ENCODE results near the gene ADISSP. TPM values are rescaled to one million over a fixed set of nuclear protein-coding genes. Genes with fewer than 3 reads are reported as not detected.
A peak's percentile ranks its signal among the peaks of the same experiment; 100 is the strongest.

ADISSP gene
- total RNA-seq, 1 donor from 2014 or later, result 15.0 TPM

GRCh38 chr20:3784216-3784853 lies 16.8 kb upstream of the ADISSP start:
- no peak for FAIRE-seq
- Histone ChIP-seq H3K36me3 (ENCODE audit: control insufficient read depth, insufficient read depth, low read length) (peaks cover 5% of the 10 kb centered on the region), H3K4me3 (ENCODE audit: low read depth, low read length) (no peak overlapping the region), H3K27me3 (ENCODE audit: control insufficient read depth, insufficient read depth, low read length) (no peaks in the 10 kb centered on the region)
- DNase-seq (ENCODE audit: low read depth), result no peak
- no peak for TF ChIP-seq CTCF (IDR thresholded peaks at IDR 0.05; ENCODE audit: insufficient read depth, low read length, severe bottlenecking)

- DNase-seq (ENCODE audit: low read depth), result no peak
- H3K4me3 ChIP-seq (ENCODE audit: low read depth, low read length), result no peak overlapping the region
- peak; percentile 82 for FAIRE-seq
- no peak for TF ChIP-seq CTCF (IDR thresholded peaks at IDR 0.05; ENCODE audit: insufficient read depth, low read length, severe bottlenecking)
- peaks cover 5% of the 10 kb centered on the region for H3K36me3 ChIP-seq (ENCODE audit: control insufficient read depth, insufficient read depth, low read length)
- peaks cover 2% of the 10 kb centered on the region for H3K27me3 ChIP-seq (ENCODE audit: control insufficient read depth, insufficient read depth, low read length)
These were observed 16.1 kb upstream of the ADISSP start for GRCh38 chr20:3783511-3784195.

- TF ChIP-seq CTCF (IDR thresholded peaks at IDR 0.05; ENCODE audit: insufficient read depth, low read length, severe bottlenecking), result no peak
- Histone ChIP-seq H3K4me3 (ENCODE audit: low read depth, low read length) (no peak overlapping the region), H3K27me3 (ENCODE audit: control insufficient read depth, insufficient read depth, low read length) (peaks cover 3% of the 10 kb centered on the region), H3K36me3 (ENCODE audit: control insufficient read depth, insufficient read depth, low read length) (peaks cover 5% of the 10 kb centered on the region)
- DNase-seq (ENCODE audit: low read depth) (no peak), FAIRE-seq (no peak)
These were observed 15.5 kb upstream of the ADISSP start for GRCh38 chr20:3783068-3783489.

GRCh38 chr20:3782597-3782996 lies 15.0 kb upstream of the ADISSP start:
- TF ChIP-seq CTCF (IDR thresholded peaks at IDR 0.05; ENCODE audit: insufficient read depth, low read length, severe bottlenecking), result no peak
- FAIRE-seq (no peak), DNase-seq (ENCODE audit: low read depth) (no peak)

GRCh38 chr20:3781153-3781910 lies 13.8 kb upstream of the ADISSP start, which contains the start of gene SPEF1:
SPEF1 (minus strand) TSS chr20:3781448; CDS start chr20:3781287, 161 bp downstream.
- FAIRE-seq (peak; percentile 93), DNase-seq (ENCODE audit: low read depth) (peak; percentile 92)
- peak; percentile 50 for TF ChIP-seq CTCF (IDR thresholded peaks at IDR 0.05; ENCODE audit: insufficient read depth, low read length, severe bottlenecking)
- H3K27me3 ChIP-seq (ENCODE audit: control insufficient read depth, insufficient read depth, low read length), result peaks cover 3% of the 10 kb centered on the region
- H3K36me3 ChIP-seq (ENCODE audit: control insufficient read depth, insufficient read depth, low read length), result peaks cover 5% of the 10 kb centered on the region
- H3K4me3 ChIP-seq (ENCODE audit: low read depth, low read length), result peak within 1 kb of the TSS; percentile 25

More at GRCh38 chr20:3782597-3782996, 15.0 kb upstream of the ADISSP start:
- H3K4me3 ChIP-seq (ENCODE audit: low read depth, low read length), result no peak overlapping the region
- H3K36me3 ChIP-seq (ENCODE audit: control insufficient read depth, insufficient read depth, low read length), result peaks cover 5% of the 10 kb centered on the region
- peaks cover 3% of the 10 kb centered on the region for H3K27me3 ChIP-seq (ENCODE audit: control insufficient read depth, insufficient read depth, low read length)
